Neuronal stem cell (in vitro differentiated cells): ENCODE results near the gene HSPA13.

ENCODE experiments used
- DNase-seq: peaks from one replicate; pipeline ENCODE4 v3.0.0-alpha.2; 2013; ENCODE audit warnings: low spot score
- H2AFZ ChIP-seq: one replicate; pipeline ENCODE4 v1.6.1; 2013; ENCODE audit warnings: mild to moderate bottlenecking, low read length, inconsistent platforms
- H2AK5ac ChIP-seq: 2 replicates; pipeline ENCODE4 v1.6.1; 2013; ENCODE audit warnings: low read depth, mild to moderate bottlenecking, inconsistent platforms, low read length, moderate library complexity, mixed read lengths
- H2BK120ac ChIP-seq: 2 replicates; pipeline ENCODE4 v1.6.1; 2013; ENCODE audit warnings: low read depth, mild to moderate bottlenecking, inconsistent platforms, low read length, moderate library complexity, mixed read lengths
- H2BK12ac ChIP-seq: one replicate; pipeline ENCODE4 v1.6.1; 2013; ENCODE audit warnings: low read length, inconsistent platforms
- H2BK15ac ChIP-seq: 2 replicates; pipeline ENCODE4 v1.6.1; 2013; ENCODE audit warnings: mild to moderate bottlenecking, low read length, inconsistent platforms, mixed read lengths
- H2BK5ac ChIP-seq: one replicate; pipeline ENCODE4 v1.6.1; 2013; ENCODE audit warnings: inconsistent platforms, mild to moderate bottlenecking, low read length, moderate library complexity
- H3K14ac ChIP-seq: one replicate; pipeline ENCODE4 v1.6.1; 2013; ENCODE audit warnings: low read length, inconsistent platforms
- H3K18ac ChIP-seq: 2 replicates; pipeline ENCODE4 v1.6.1; 2013; ENCODE audit warnings: low read length, inconsistent platforms
- H3K23ac ChIP-seq: 2 replicates; pipeline ENCODE4 v1.6.1; 2013; ENCODE audit warnings: low read depth, mild to moderate bottlenecking, mixed read lengths, low read length, inconsistent platforms; ENCODE audit not compliant: poor library complexity
- H3K27ac ChIP-seq: replicated peaks from 3 replicates; pipeline ENCODE4 v1.5.1; 2013; ENCODE audit warnings: low read length, inconsistent platforms
- H3K27me3 ChIP-seq, 3 experiments: 2 replicates each; pipeline ENCODE4 v1.6.1; 2013; ENCODE audit warnings: low read length in 3 of 3, mild to moderate bottlenecking in 2 of 3, inconsistent platforms in 1 of 3, low read depth in 1 of 3, mixed read lengths in 1 of 3, moderate library complexity in 1 of 3; ENCODE audit not compliant: control insufficient read depth in 3 of 3, insufficient read depth in 3 of 3
- H3K36me3 ChIP-seq, 2 donors: replicated peaks in 1 of 2; 2 replicates each; pipeline ENCODE4 v1.6.1; 2013; ENCODE audit warnings: low read length in 2 of 2; ENCODE audit not compliant: control insufficient read depth in 2 of 2, insufficient read depth in 2 of 2
- H3K4ac ChIP-seq: 2 replicates; pipeline ENCODE4 v1.6.1; 2013; ENCODE audit warnings: inconsistent platforms, mild to moderate bottlenecking, low read length, moderate library complexity
- H3K4me1 ChIP-seq, 2 donors: 1 replicate in 1 of 2; 2 replicates in 1 of 2; pipeline ENCODE4 v1.6.1; 2013; ENCODE audit warnings: low read length in 2 of 2, low read depth in 1 of 2; ENCODE audit not compliant: control insufficient read depth in 2 of 2, insufficient read depth in 1 of 2
- H3K4me2 ChIP-seq: one replicate; pipeline ENCODE4 v1.6.1; 2013; ENCODE audit warnings: mild to moderate bottlenecking, low read length, inconsistent platforms; ENCODE audit not compliant: insufficient read depth, poor library complexity, severe bottlenecking
- H3K4me3 ChIP-seq, 2 donors: 2 replicates each; pipeline ENCODE4 v1.5.1; 2013; ENCODE audit warnings: low read length in 2 of 2, mild to moderate bottlenecking in 2 of 2, inconsistent platforms in 1 of 2, moderate library complexity in 1 of 2
- H3K79me1 ChIP-seq: one replicate; pipeline ENCODE4 v1.6.1; 2013; ENCODE audit warnings: low read depth, mild to moderate bottlenecking, inconsistent platforms, low read length, moderate library complexity
- H3K9ac ChIP-seq: one replicate; pipeline ENCODE4 v1.6.1; 2013; ENCODE audit warnings: mild to moderate bottlenecking, low read depth, low read length, inconsistent platforms; ENCODE audit not compliant: poor library complexity
- H3K9me3 ChIP-seq, 2 donors: replicated peaks in 1 of 2; 2 replicates each; pipeline versions ENCODE3 to v1.6.1; 2013; ENCODE audit warnings: low read length in 2 of 2, mild to moderate bottlenecking in 2 of 2, inconsistent platforms in 1 of 2, low read depth in 1 of 2, mixed read lengths in 1 of 2, moderate library complexity in 1 of 2; ENCODE audit not compliant: control insufficient read depth in 2 of 2, insufficient read depth in 1 of 2
- H4K8ac ChIP-seq: one replicate; pipeline ENCODE4 v1.6.1; 2013; ENCODE audit warnings: low read depth, mild to moderate bottlenecking, inconsistent platforms, low read length, moderate library complexity
- H4K91ac ChIP-seq: one replicate; pipeline ENCODE4 v1.6.1; 2013; ENCODE audit warnings: low read length, low read depth, mild to moderate bottlenecking, inconsistent platforms; ENCODE audit not compliant: poor library complexity
- WGBS, 2 donors: extraction: QIAGEN DNeasy Blood & Tissue Kit; methylation state at CpG; one replicate each; pipeline ENCODE4 v1.1.7; 2013; ENCODE audit warnings: missing lambda C conversion rate in 2 of 2, mixed read lengths in 1 of 2; ENCODE audit not compliant: insufficient read length in 2 of 2, insufficient replicate concordance in 1 of 2; ENCODE audit errors: extremely low coverage in 2 of 2; 5-methylcytosine and 5-hydroxymethylcytosine counted together

Gene HSPA13

GRCh38 chr21:14376854-14377253 is 6.1 kb downstream of the HSPA13 start:
- Histone ChIP-seq H2BK12ac (no peak overlapping the region), H3K27me3 (no peaks in the 10 kb centered on the region), H3K79me1 (peaks cover 2% of the 10 kb centered on the region), H3K9me3 (no peaks in the 10 kb centered on the region), H3K14ac (no peak overlapping the region), H3K27ac (no peak overlapping the region), H2BK15ac (no peak overlapping the region), H4K91ac (no peak overlapping the region), H3K4ac (no peak overlapping the region), H2AK5ac (no peak overlapping the region), H2BK5ac (no peak overlapping the region), H3K4me1 (peaks cover 0 to 5% of the 10 kb centered on the region in 2 donors), H2AFZ (no peak overlapping the region), H3K4me2 (no peak overlapping the region), H3K23ac (no peak overlapping the region), H3K36me3 (peaks cover 24 to 87% of the 10 kb centered on the region in 2 donors), H4K8ac (no peak overlapping the region), H2BK120ac (no peak overlapping the region), H3K18ac (no peak overlapping the region), H3K9ac (no peak overlapping the region), H3K4me3 (no peak overlapping the region)
- WGBS, 2 donors = no CpG with 5 or more reads among the region's 2 CpGs
- no peak for DNase-seq

- WGBS, 2 donors = no CpG with 5 or more reads among the region's 3 CpGs
These were observed 15.9 kb downstream of the HSPA13 start for GRCh38 chr21:14366998-14367397.

GRCh38 chr21:14361958-14362357 is 21.0 kb downstream of the HSPA13 start:
- H3K18ac ChIP-seq = no peak overlapping the region
- no peak overlapping the region for H2AK5ac ChIP-seq
- H2BK12ac ChIP-seq = no peak overlapping the region
- peaks cover 0 to 12% (median 1%) of the 10 kb centered on the region in 3 experiments for H3K27me3 ChIP-seq
- H3K79me1 ChIP-seq = no peaks in the 10 kb centered on the region
- no peak overlapping the region for H3K27ac ChIP-seq
- no peak overlapping the region for H2BK15ac ChIP-seq
- no peak overlapping the region for H4K8ac ChIP-seq
- no peaks in the 10 kb centered on the region for H3K9me3 ChIP-seq
- no peak overlapping the region for H2AFZ ChIP-seq
- DNase-seq = no peak
- no peak overlapping the region for H3K14ac ChIP-seq
- H2BK5ac ChIP-seq = no peak overlapping the region
- no peak overlapping the region for H3K9ac ChIP-seq
- H4K91ac ChIP-seq = no peak overlapping the region
- H2BK120ac ChIP-seq = no peak overlapping the region
- H3K36me3 ChIP-seq = no peaks in the 10 kb centered on the region
- WGBS, 2 donors = no CpG with 5 or more reads among the region's 3 CpGs
- no peak overlapping the region for H3K4ac ChIP-seq
- no peak overlapping the region for H3K23ac ChIP-seq
- no peak overlapping the region for H3K4me2 ChIP-seq
- no peak overlapping the region for H3K4me3 ChIP-seq
- H3K4me1 ChIP-seq = no peaks in the 10 kb centered on the region

More at GRCh38 chr21:14366998-14367397, 15.9 kb downstream of the HSPA13 start:
- Histone ChIP-seq H3K4me2 (no peak overlapping the region), H2BK15ac (no peak overlapping the region), H3K9me3 (no peaks in the 10 kb centered on the region), H3K14ac (no peak overlapping the region), H3K27me3 (peaks cover 0 to 4% (median 1%) of the 10 kb centered on the region in 3 experiments), H3K27ac (no peak overlapping the region), H2BK12ac (no peak overlapping the region), H3K4me1 (no peaks in the 10 kb centered on the region), H3K9ac (no peak overlapping the region), H2BK120ac (no peak overlapping the region), H3K79me1 (no peaks in the 10 kb centered on the region), H4K91ac (no peak overlapping the region), H3K23ac (no peak overlapping the region), H3K36me3 (peaks cover 0 to 14% of the 10 kb centered on the region in 2 donors), H2BK5ac (no peak overlapping the region), H2AFZ (no peak overlapping the region), H3K4ac (no peak overlapping the region), H3K4me3 (no peak overlapping the region), H3K18ac (no peak overlapping the region), H4K8ac (no peak overlapping the region), H2AK5ac (no peak overlapping the region)
- DNase-seq = no peak

GRCh38 chr21:14358775-14359174 is 24.2 kb downstream of the HSPA13 start:
- Histone ChIP-seq H3K4ac (no peak overlapping the region), H2BK120ac (no peak overlapping the region), H3K36me3 (no peaks in the 10 kb centered on the region), H3K9me3 (no peaks in the 10 kb centered on the region), H3K14ac (no peak overlapping the region), H2BK12ac (no peak overlapping the region), H4K91ac (no peak overlapping the region), H3K27ac (no peak overlapping the region), H2AFZ (no peak overlapping the region), H3K23ac (no peak overlapping the region), H3K79me1 (no peaks in the 10 kb centered on the region), H3K9ac (no peak overlapping the region), H3K18ac (no peak overlapping the region), H3K4me1 (no peaks in the 10 kb centered on the region), H3K4me3 (no peak overlapping the region), H3K27me3 (peaks cover 0 to 13% (median 1%) of the 10 kb centered on the region in 3 experiments), H4K8ac (no peak overlapping the region), H2BK5ac (no peak overlapping the region), H2AK5ac (no peak overlapping the region), H3K4me2 (no peak overlapping the region), H2BK15ac (no peak overlapping the region)
- WGBS, 2 donors = no CpG with 5 or more reads among the region's 1 CpG
- no peak for DNase-seq
